Astrocyte (in vitro differentiated cells and primary cell): Measurements from ENCODE around the gene CCDC157. TPM values are rescaled to one million over a fixed set of nuclear protein-coding genes. Genes with fewer than 3 reads are reported as not detected.
A peak's percentile ranks its signal among the peaks of the same experiment; 100 is the strongest.

Experiments used
- DNase-seq: peaks from one replicate; pipeline ENCODE4 v3.0.0-alpha.2; 2010; ENCODE audit warnings: low read depth
- FAIRE-seq: peaks from 2 replicates; lab custom pipeline; 2011; peaks lifted over from hg19 to GRCh38; lab: Jason Lieb, UNC
- H2AFZ ChIP-seq: 2 replicates; pipeline ENCODE4 v1.6.0; 2012; ENCODE audit warnings: low read depth, low read length, inconsistent platforms
- H3K27ac ChIP-seq: 2 replicates; pipeline ENCODE4 v1.5.1; 2011; ENCODE audit warnings: low read depth, low read length, inconsistent platforms
- H3K27me3 ChIP-seq: 2 replicates; pipeline ENCODE4 v1.6.0; 2011; ENCODE audit warnings: low read length, inconsistent platforms; ENCODE audit not compliant: insufficient read depth
- H3K36me3 ChIP-seq: 2 replicates; pipeline ENCODE4 v1.5.1; 2011; ENCODE audit warnings: low read length, inconsistent platforms; ENCODE audit not compliant: insufficient read depth
- H3K4me1 ChIP-seq: 2 replicates; pipeline ENCODE4 v1.5.1; 2011; ENCODE audit warnings: low read length, inconsistent platforms; ENCODE audit not compliant: insufficient read depth
- H3K4me2 ChIP-seq: 2 replicates; pipeline ENCODE4 v1.6.0; 2012; ENCODE audit warnings: low read length, inconsistent platforms
- H3K4me3 ChIP-seq: 2 replicates; pipeline ENCODE4 v1.5.1; 2011; ENCODE audit warnings: low read depth, mild to moderate bottlenecking, low read length, inconsistent platforms; ENCODE audit not compliant: insufficient read depth
- H3K79me2 ChIP-seq: 2 replicates; pipeline ENCODE4 v1.6.0; 2012; ENCODE audit warnings: mild to moderate bottlenecking, low read length, inconsistent platforms; ENCODE audit not compliant: insufficient read depth
- H3K9ac ChIP-seq: 2 replicates; pipeline ENCODE4 v1.6.0; 2012; ENCODE audit warnings: mild to moderate bottlenecking, low read length, inconsistent platforms
- H3K9me3 ChIP-seq: 2 replicates; pipeline ENCODE4 v1.5.1; 2012; ENCODE audit warnings: low read depth, mild to moderate bottlenecking, low read length, inconsistent platforms; ENCODE audit not compliant: insufficient read depth
- H4K20me1 ChIP-seq: 2 replicates; pipeline ENCODE4 v1.6.0; 2012; ENCODE audit warnings: low read length, inconsistent platforms; ENCODE audit not compliant: insufficient read depth
- H3K27ac Mint-ChIP-seq: one replicate; pipeline ENCODE4 v1.8.0; 2021; ENCODE audit warnings: mild to moderate bottlenecking, mixed read lengths; ENCODE audit not compliant: unreplicated experiment
- H3K27me3 Mint-ChIP-seq: one replicate; pipeline ENCODE4 v1.8.0; 2021; ENCODE audit warnings: low read depth, mixed read lengths; ENCODE audit not compliant: unreplicated experiment
- H3K36me3 Mint-ChIP-seq: one replicate; pipeline ENCODE4 v1.8.0; 2021; ENCODE audit warnings: low read depth, mixed read lengths; ENCODE audit not compliant: unreplicated experiment
- H3K4me1 Mint-ChIP-seq: one replicate; pipeline ENCODE4 v1.8.0; 2021; ENCODE audit warnings: low read depth, mixed read lengths; ENCODE audit not compliant: unreplicated experiment
- H3K4me3 Mint-ChIP-seq: one replicate; pipeline ENCODE4 v1.8.0; 2021; ENCODE audit warnings: mild to moderate bottlenecking, moderate library complexity, mixed read lengths; ENCODE audit not compliant: unreplicated experiment
- H3K9me3 Mint-ChIP-seq: one replicate; pipeline ENCODE4 v1.8.0; 2021; ENCODE audit warnings: mild to moderate bottlenecking, mixed read lengths; ENCODE audit not compliant: unreplicated experiment
- EZH2 ChIP-seq: IDR thresholded peaks from 2 replicates; pipeline ENCODE4 v1.6.1; 2012; ENCODE audit warnings: mild to moderate bottlenecking, low read length, inconsistent platforms; ENCODE audit not compliant: insufficient read depth
- total RNA-seq: library from RNA; stranded (reverse); gene quantifications from 2 replicates; pipeline ENCODE4 v1.2.1, GENCODE V29; 2021
- TF ChIP-seq, protein P1 (sequence below): IDR thresholded peaks from 2 replicates; pipeline ENCODE4 v1.5.1; 2011; ENCODE audit warnings: low read depth, mild to moderate bottlenecking, inconsistent platforms, low read length, moderate library complexity; ENCODE audit not compliant: insufficient read depth

The CCDC157 gene
- total RNA-seq, 1 donor from 2014 or later: 2.9 TPM

DNA sequence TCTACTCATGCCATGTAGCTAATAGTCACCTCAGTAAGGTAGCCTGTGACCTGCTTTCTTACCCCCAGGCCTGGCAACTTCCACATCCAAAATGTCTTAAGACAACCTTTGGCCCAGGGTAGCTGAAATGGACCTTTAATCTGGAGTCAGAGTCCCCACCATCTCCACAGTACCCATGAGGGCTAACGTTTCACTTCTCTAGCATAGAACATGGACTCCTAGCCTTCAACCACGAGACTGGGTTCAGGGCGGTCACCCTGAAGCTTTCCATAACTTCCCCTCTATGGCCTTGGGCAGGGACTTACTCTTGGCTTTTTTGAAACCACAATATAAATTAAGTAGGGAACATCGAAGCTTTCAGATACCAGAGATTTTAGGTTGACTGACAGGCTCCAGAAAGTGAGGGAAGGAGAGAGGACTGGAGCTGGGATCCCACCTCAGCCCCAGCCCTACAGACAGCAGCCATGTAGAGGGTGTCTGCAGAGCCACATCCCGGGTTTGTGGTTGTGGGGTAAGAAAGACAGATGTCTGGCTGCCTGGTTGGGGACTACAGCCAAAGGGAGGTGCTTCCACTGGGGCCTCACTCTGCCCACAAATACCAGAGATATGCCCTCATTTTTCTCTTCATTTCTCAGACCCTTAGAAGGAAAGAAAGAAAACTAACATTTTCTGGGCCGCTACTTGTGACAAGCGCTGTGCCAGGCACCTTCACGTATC lies 32.6 kb upstream of the CCDC157 start:
- Histone ChIP-seq H3K27me3 (no peaks in the 10 kb centered on the region), H3K79me2 (peaks cover 72% of the 10 kb centered on the region), H3K4me3 (peak overlapping the region; percentile 77), H3K4me1 (peaks cover 30% of the 10 kb centered on the region), H4K20me1 (peaks cover 70% of the 10 kb centered on the region), H3K27ac (peak overlapping the region; percentile 66), H3K4me2 (peak overlapping the region; percentile 99), H2AFZ (no peak overlapping the region), H3K9me3 (no peaks in the 10 kb centered on the region), H3K9ac (peak overlapping the region; percentile 95), H3K36me3 (peaks cover 7% of the 10 kb centered on the region)
- H3K4me3 Mint-ChIP-seq: peak overlapping the region; percentile 92
- DNase-seq: peak; percentile 70
- H3K36me3 Mint-ChIP-seq: peaks cover 16% of the 10 kb centered on the region
- peak overlapping the region; percentile 91 for H3K27ac Mint-ChIP-seq
- no peak for TF ChIP-seq EZH2
- TF ChIP-seq, protein P1, sequence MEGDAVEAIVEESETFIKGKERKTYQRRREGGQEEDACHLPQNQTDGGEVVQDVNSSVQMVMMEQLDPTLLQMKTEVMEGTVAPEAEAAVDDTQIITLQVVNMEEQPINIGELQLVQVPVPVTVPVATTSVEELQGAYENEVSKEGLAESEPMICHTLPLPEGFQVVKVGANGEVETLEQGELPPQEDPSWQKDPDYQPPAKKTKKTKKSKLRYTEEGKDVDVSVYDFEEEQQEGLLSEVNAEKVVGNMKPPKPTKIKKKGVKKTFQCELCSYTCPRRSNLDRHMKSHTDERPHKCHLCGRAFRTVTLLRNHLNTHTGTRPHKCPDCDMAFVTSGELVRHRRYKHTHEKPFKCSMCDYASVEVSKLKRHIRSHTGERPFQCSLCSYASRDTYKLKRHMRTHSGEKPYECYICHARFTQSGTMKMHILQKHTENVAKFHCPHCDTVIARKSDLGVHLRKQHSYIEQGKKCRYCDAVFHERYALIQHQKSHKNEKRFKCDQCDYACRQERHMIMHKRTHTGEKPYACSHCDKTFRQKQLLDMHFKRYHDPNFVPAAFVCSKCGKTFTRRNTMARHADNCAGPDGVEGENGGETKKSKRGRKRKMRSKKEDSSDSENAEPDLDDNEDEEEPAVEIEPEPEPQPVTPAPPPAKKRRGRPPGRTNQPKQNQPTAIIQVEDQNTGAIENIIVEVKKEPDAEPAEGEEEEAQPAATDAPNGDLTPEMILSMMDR: no peak
- no peaks in the 10 kb centered on the region for H3K9me3 Mint-ChIP-seq
- no peaks in the 10 kb centered on the region for H3K27me3 Mint-ChIP-seq
- H3K4me1 Mint-ChIP-seq: peaks cover 28% of the 10 kb centered on the region
- no peak for FAIRE-seq

DNA sequence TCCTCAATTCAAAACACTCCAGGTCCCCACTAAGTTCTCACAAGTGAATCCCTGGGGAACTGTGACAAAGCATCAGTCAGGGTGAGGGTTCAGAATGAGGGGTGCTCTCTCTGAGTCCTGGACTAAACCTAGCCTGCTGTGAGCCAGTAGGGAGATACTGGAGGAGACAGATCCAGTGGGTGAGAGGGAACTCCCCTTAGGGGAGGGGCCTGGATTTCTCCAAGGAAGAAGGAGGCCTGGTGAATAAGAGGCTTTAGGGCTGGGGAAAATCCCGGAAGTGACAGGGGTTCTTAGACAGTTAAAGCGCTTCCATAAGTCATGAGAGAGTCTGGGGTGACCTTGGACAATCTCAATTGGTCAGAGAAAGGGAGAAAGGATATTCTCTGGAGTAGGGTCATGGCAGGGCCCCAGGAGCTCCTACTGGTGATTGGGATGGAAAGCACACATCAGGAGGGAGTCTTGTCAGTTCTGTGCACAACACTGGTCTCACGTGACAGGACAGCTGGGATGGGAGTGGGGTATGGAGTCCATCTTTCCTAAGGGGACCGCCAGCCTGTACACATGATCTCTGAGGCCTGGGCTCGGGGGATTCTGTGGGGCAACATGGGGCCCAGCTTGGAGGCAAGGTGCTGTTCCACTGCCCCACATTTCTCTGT lies 31.6 kb upstream of the CCDC157 start:
- Histone ChIP-seq H3K9ac (peak overlapping the region; percentile 95), H4K20me1 (peaks cover 60% of the 10 kb centered on the region), H3K4me3 (peak overlapping the region; percentile 77), H3K36me3 (peaks cover 7% of the 10 kb centered on the region), H3K9me3 (no peaks in the 10 kb centered on the region), H3K27ac (peak overlapping the region; percentile 66), H3K4me2 (peak overlapping the region; percentile 99), H3K4me1 (peaks cover 30% of the 10 kb centered on the region), H3K27me3 (no peaks in the 10 kb centered on the region), H2AFZ (no peak overlapping the region), H3K79me2 (peaks cover 62% of the 10 kb centered on the region)
- DNase-seq (peak; percentile 82), FAIRE-seq (peak; percentile 86)
- no peak for TF ChIP-seq EZH2
- TF ChIP-seq, protein P1: no peak
- peaks cover 7% of the 10 kb centered on the region for H3K36me3 Mint-ChIP-seq
- peaks cover 28% of the 10 kb centered on the region for H3K4me1 Mint-ChIP-seq
- no peaks in the 10 kb centered on the region for H3K9me3 Mint-ChIP-seq
- H3K4me3 Mint-ChIP-seq: peak overlapping the region; percentile 92
- peak overlapping the region; percentile 91 for H3K27ac Mint-ChIP-seq
- H3K27me3 Mint-ChIP-seq: no peaks in the 10 kb centered on the region
